Pancreas (tissue), 10 donors: ENCODE measurements around the gene PMM2. TPM values are rescaled to one million over a fixed set of nuclear protein-coding genes. Genes with fewer than 3 reads are reported as not detected.

ENCODE experiments used
- ATAC-seq, 4 donors: fragments of 200-7000 bp; cut with Tn5 transposase; one replicate each; pipeline versions ENCODE4 v1.8.0 to v1.9.1; 2020; ENCODE audit warnings: mild to moderate bottlenecking in 4 of 4, moderate library complexity in 4 of 4
- DNase-seq, 6 donors: peaks; one replicate each; pipeline ENCODE4 v3.0.0-alpha.2; 2020
- FAIRE-seq: peaks from 2 replicates; lab custom pipeline; 2012; peaks lifted over from hg19 to GRCh38; lab: Jason Lieb, UNC
- H3K27ac ChIP-seq, 4 donors: fragments of 200-600 bp; sonication (generic); 1 replicate in 3 of 4; 2 replicates in 1 of 4; pipeline versions ENCODE4 v1.5.0 to v1.8.0; 2020
- H3K27me3 ChIP-seq, 4 donors: fragments of 200-600 bp; one replicate each; pipeline ENCODE4 v1.8.0; 2021
- H3K36me3 ChIP-seq, 3 donors: fragments of 200-600 bp; sonication (generic) in 1 of 3; one replicate each; pipeline versions ENCODE4 v1.5.0 to v1.8.0; 2020 to 2021
- H3K4me1 ChIP-seq, 3 donors: fragments of 200-600 bp; one replicate each; pipeline ENCODE4 v1.8.0; 2021
- H3K4me3 ChIP-seq, 4 donors: fragments of 200-600 bp; sonication (generic) in 2 of 4; one replicate each; pipeline versions ENCODE4 v1.5.0 to v1.8.0; 2020 to 2021
- H3K9me3 ChIP-seq, 4 donors: fragments of 200-600 bp; one replicate each; pipeline ENCODE4 v1.8.0; 2021
- WGBS, 2 donors: extraction: QIAGEN DNeasy Blood & Tissue Kit; methylation state at CpG; one replicate each; pipeline ENCODE4 v1.1.7; 2013; 5-methylcytosine and 5-hydroxymethylcytosine counted together
- intact Hi-C, 3 donors: fragments of 100-400 bp; cut with DNase I; formaldehyde crosslinking; loops; one replicate each; pipeline versions ENCODE4 v1.11.1 to v1.14.2; 2022
- polyA plus RNA-seq, 2 donors: library from polyadenylated mRNA; stranded (reverse); fragments of 200-250 nt; gene quantifications; one replicate each; pipeline ENCODE4 v1.2.3, GENCODE V29; 2013
- total RNA-seq, 6 donors: library from RNA; stranded (reverse); fragmentation: NEBNext Ultra II Directional in 4 of 6; extraction: Animal tissue kit (Norgen Biotek cat#: 25700) in 4 of 6; gene quantifications; one replicate each; pipeline versions ENCODE4 v1.2.1 to v1.2.4, GENCODE V29; 2021 to 2023
- TF ChIP-seq, protein P1 (sequence below), 4 donors: fragments of 200-600 bp; sonication (generic) in 3 of 4; IDR thresholded peaks; one replicate each; pipeline versions ENCODE4 v1.5.0 to v1.8.0; 2021; ENCODE audit warnings: antibody characterized with exemption in 4 of 4
- donor health status: healthy with polysubstance abuse.
- donor health status: DM: no; HTN: no; CAD: no; lungs with moderate emphysema.
- donor health status: DM: no; HTN: no; CAD: no.
- donor health status: control.
- donor health status: control.
- donor health status: Bipolar disorder and iron deficiency.
- donor health status: DM: yes; HTN: yes; CAD: no.
- donor health status: DM: no; HTN: no; CAD: no.
- donor health status: DM: no; HTN: no; CAD: no.
- donor health status: DM: yes; HTN: yes; CAD: no.

PMM2 gene
- total and polyA plus RNA-seq, 8 donors = 19.2 to 40.3 (median 28.7) TPM

DNA sequence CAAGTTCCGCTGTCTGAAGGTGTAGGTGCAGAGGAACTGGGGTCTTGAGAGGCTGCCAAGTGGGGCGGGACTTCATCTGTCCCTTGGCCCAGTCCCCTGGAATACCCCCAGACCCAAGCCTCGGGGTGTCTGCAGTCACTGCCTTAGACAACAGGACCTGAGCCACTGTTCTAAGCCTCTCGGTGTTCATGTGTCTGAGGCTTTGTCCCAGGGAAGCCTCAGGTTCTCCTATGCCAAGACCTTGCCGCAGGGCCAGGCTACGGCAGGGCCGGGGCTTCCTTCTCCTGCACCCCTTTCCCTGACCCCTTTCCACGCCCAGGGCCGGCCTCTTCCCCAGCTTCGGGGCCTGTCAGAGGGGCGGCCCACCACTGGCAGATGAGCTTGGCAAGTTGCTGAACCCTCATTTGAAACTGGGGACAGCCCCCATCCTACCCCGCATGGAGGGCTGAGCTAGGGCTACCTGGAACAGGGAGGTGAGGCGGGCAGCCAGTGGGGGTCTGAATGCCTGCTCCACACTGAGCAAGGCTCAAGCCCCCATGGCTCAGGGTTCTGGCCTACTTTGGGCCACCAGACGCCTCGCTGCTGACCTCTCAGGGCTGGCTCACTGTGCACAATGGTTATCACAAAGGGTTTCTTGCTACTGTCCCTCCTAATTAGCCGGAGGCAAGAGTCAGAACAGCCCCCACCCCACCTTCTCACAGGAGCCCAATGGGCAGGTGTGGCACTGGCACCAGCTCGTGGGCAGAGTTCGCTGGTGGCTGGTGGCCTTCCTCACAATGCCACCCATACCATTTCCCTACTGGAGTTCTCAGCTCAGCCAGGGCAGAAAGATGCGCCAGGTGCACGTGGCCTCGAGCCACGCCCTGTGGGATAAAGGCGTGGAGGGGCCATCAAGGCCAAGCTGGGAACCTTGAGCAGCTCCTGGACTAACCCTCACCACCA, 91.6 kb downstream of the PMM2 start:
- H3K4me1 ChIP-seq = peaks cover 0 to 5% (median 3%) of the 10 kb centered on the region in 3 donors
- intact Hi-C loops = no loop called here
- FAIRE-seq (no peak), DNase-seq (peak in 2 of 6 donors; percentile 49 to 66), ATAC-seq (no peak)
- H3K27me3 ChIP-seq = no peaks in the 10 kb centered on the region
- no peak overlapping the region for H3K27ac ChIP-seq
- H3K4me3 ChIP-seq = no peak overlapping the region
- peaks cover 0 to 32% (median 14%) of the 10 kb centered on the region in 3 donors for H3K36me3 ChIP-seq
- TF ChIP-seq, protein P1, sequence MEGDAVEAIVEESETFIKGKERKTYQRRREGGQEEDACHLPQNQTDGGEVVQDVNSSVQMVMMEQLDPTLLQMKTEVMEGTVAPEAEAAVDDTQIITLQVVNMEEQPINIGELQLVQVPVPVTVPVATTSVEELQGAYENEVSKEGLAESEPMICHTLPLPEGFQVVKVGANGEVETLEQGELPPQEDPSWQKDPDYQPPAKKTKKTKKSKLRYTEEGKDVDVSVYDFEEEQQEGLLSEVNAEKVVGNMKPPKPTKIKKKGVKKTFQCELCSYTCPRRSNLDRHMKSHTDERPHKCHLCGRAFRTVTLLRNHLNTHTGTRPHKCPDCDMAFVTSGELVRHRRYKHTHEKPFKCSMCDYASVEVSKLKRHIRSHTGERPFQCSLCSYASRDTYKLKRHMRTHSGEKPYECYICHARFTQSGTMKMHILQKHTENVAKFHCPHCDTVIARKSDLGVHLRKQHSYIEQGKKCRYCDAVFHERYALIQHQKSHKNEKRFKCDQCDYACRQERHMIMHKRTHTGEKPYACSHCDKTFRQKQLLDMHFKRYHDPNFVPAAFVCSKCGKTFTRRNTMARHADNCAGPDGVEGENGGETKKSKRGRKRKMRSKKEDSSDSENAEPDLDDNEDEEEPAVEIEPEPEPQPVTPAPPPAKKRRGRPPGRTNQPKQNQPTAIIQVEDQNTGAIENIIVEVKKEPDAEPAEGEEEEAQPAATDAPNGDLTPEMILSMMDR (IDR thresholded peaks at IDR 0.05) = no peak
- WGBS, 2 donors = 83 to 84% methylated on average over 21 to 23 of the region's 23 CpGs
- no peaks in the 10 kb centered on the region for H3K9me3 ChIP-seq

DNA sequence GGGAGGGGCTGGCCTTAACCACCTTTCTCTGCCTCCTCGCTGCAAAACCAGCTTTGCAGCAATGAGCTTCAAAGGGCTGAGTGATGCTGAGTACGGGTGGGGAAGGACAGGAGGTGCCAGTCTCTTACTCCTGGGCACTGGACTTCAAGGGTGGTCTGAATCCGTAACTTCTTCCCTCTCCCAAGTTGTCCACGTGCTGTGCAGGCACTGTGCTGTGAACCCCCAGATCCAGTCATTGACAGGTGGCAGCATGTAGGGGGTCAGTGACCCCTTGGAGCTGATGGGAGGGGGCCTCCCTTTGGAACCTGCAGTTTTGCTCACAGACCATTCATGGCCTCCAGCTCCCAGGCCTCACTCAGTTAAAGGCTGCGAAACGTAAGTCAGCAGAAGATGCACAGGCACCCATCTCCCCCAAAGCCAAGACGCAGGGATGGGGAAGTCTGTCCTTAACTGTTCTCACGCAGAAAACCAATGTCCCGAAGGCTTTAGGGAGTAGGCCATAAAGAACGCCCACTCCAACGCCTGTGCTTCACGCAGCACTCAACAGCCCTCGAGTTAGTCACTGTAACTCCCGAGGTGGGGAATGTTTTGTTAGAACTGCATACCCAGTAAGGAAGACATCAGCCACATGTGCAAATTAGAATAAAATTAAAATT, 92.4 kb downstream of the PMM2 start:
- no peak for ATAC-seq
- H3K27me3 ChIP-seq = no peaks in the 10 kb centered on the region

DNA sequence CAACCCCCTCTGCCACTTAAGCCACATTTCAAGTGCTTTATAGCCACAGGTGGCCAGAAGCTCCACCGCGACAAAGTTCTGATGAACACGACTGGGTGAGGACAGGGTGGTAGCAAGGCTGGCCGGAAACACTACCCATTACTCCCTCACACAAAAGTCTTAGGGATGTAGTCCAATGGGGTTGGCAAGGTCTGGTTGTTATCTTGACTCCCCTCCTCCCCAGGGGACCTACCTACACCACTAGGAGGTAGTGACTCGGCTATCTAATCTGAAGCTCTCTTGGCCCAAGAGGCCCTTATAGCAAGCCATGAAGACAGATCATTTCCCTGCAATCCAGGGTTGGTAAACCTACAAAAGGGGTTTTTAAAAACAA, 92.9 kb downstream of the PMM2 start:
- no peak for FAIRE-seq
- TF ChIP-seq, protein P1 (IDR thresholded peaks at IDR 0.05) = no peak
- peaks cover 0 to 5% (median 3%) of the 10 kb centered on the region in 3 donors for H3K4me1 ChIP-seq
- H3K9me3 ChIP-seq = no peaks in the 10 kb centered on the region
- H3K27me3 ChIP-seq = no peaks in the 10 kb centered on the region
- 83 to 86% methylated on average over 5 of the region's 5 CpGs for WGBS, 2 donors
- peak in 1 of 6 donors; percentile 38 for DNase-seq
- H3K27ac ChIP-seq = no peak overlapping the region
- intact Hi-C loops = no loop called here
- no peak for ATAC-seq
- H3K36me3 ChIP-seq = peaks cover 2 to 45% (median 28%) of the 10 kb centered on the region in 3 donors
- H3K4me3 ChIP-seq = no peak overlapping the region

More for the DNA sequence above, 92.4 kb downstream of the PMM2 start:
- Histone ChIP-seq H3K36me3 (peaks cover 0 to 40% (median 22%) of the 10 kb centered on the region in 3 donors), H3K4me3 (no peak overlapping the region), H3K4me1 (peaks cover 0 to 5% (median 3%) of the 10 kb centered on the region in 3 donors), H3K9me3 (no peaks in the 10 kb centered on the region), H3K27ac (no peak overlapping the region)
- TF ChIP-seq, protein P1 (IDR thresholded peaks at IDR 0.05) = no peak
- 86% methylated on average over 14 of the region's 14 CpGs for WGBS, 2 donors
- no peak for FAIRE-seq
- intact Hi-C loops = no loop called here
- DNase-seq = peak in 1 of 6 donors; percentile 37

DNA sequence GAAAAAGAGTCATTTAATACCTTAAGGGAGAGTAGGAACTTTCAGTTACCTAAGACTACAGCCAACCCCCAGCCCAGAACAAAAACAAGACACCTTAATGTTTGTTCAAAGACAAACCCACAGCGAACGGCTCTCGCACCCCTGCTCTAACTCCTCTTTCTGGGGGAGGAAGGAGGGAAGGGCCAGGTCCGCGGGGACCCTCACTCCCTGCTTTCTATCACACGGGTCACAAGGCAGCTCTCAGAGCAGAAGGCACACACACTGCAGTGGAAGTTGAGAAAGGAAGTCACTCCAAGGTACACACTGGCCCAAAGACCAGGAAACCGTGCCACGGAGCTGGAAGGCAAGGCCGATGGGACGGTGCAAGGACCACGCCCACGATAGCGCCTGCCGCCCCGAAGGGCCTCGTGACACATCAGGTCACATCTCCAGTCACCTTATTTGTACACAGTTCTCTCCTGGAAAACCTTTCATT, 94.5 kb downstream of the PMM2 start:
- Histone ChIP-seq H3K4me1 (no peaks in the 10 kb centered on the region), H3K9me3 (no peaks in the 10 kb centered on the region), H3K4me3 (no peak overlapping the region), H3K27ac (no peak overlapping the region), H3K27me3 (no peaks in the 10 kb centered on the region), H3K36me3 (peaks cover 4 to 58% (median 31%) of the 10 kb centered on the region in 3 donors)
- peak in 1 of 6 donors; percentile 39 for DNase-seq
- ATAC-seq = no peak
- TF ChIP-seq, protein P1 (IDR thresholded peaks at IDR 0.05) = no peak
- no peak for FAIRE-seq
- intact Hi-C loops = no loop called here
- 92 to 95% methylated on average over 16 of the region's 16 CpGs for WGBS, 2 donors
